H1 (cell line): Measurements from ENCODE around the gene LRRC32. TPM values are rescaled to one million over a fixed set of nuclear protein-coding genes. Genes with fewer than 3 reads are reported as not detected.

Experiments used
- CTCF ChIA-PET: fragments of 300-600 bp; sonication (Branson Sonifier 250); formaldehyde crosslinking; loops from one replicate; lab custom pipeline; 2021; ENCODE audit not compliant: partially characterized antibody; lab: Charles Lee
- POLR2A ChIA-PET: fragments of 300-600 bp; sonication (Branson Sonifier 250); formaldehyde crosslinking; loops from one replicate; lab custom pipeline; 2021; ENCODE audit warnings: inconsistent platforms; ENCODE audit not compliant: partially characterized antibody; lab: Charles Lee
- DNase-seq, 2 experiments: peaks; one replicate each; pipeline versions ENCODE4 v3.0.0 to v3.0.0-alpha.2; 2010 to 2022; ENCODE audit warnings: low spot score in 2 of 2, low read depth in 1 of 2, mixed read lengths in 1 of 2
- FAIRE-seq: peaks from 2 replicates; lab custom pipeline; 2011; peaks lifted over from hg19 to GRCh38; lab: Jason Lieb, UNC
- H2AFZ ChIP-seq: 2 replicates; pipeline ENCODE4 v1.8.1; 2012; ENCODE audit warnings: low read length, inconsistent platforms
- H2AK5ac ChIP-seq: 2 replicates; pipeline ENCODE4 v1.6.1; 2013; ENCODE audit warnings: low read depth, low read length
- H2BK120ac ChIP-seq: replicated peaks from 2 replicates; pipeline ENCODE3; 2013; ENCODE audit warnings: low read depth, low read length, inconsistent platforms
- H2BK12ac ChIP-seq: 2 replicates; pipeline ENCODE4 v1.6.1; 2013; ENCODE audit warnings: low read depth, low read length
- H2BK15ac ChIP-seq: 2 replicates; pipeline ENCODE4 v1.6.1; 2013; ENCODE audit warnings: low read length
- H2BK20ac ChIP-seq: 2 replicates; pipeline ENCODE4 v1.6.1; 2013; ENCODE audit warnings: low read length
- H2BK5ac ChIP-seq: 2 replicates; pipeline ENCODE4 v1.6.1; 2013; ENCODE audit warnings: low read depth, low read length
- H3K14ac ChIP-seq: 2 replicates; pipeline ENCODE4 v1.6.1; 2013; ENCODE audit warnings: inconsistent platforms; ENCODE audit not compliant: insufficient read length
- H3K18ac ChIP-seq: 2 replicates; pipeline ENCODE4 v1.6.1; 2013; ENCODE audit warnings: low read length; ENCODE audit errors: extremely low read depth
- H3K23ac ChIP-seq: 2 replicates; pipeline ENCODE4 v1.6.1; 2013; ENCODE audit warnings: inconsistent platforms; ENCODE audit not compliant: insufficient read length
- H3K23me2 ChIP-seq: 2 replicates; pipeline ENCODE4 v1.6.1; 2013; ENCODE audit warnings: low read depth, low read length
- H3K27ac ChIP-seq: 2 replicates; pipeline ENCODE4 v1.6.1; 2011; ENCODE audit warnings: low read depth, low read length, inconsistent platforms
- H3K27me3 ChIP-seq, 4 experiments: replicated peaks in 1 of 4; 1 replicate in 1 of 4; 2 replicates in 3 of 4; pipeline versions ENCODE4 v1.6.1 to v1.8.1; 2011 to 2013; ENCODE audit warnings: low read length in 3 of 4, mild to moderate bottlenecking in 3 of 4, inconsistent platforms in 2 of 4, mixed read lengths in 2 of 4, moderate library complexity in 1 of 4; ENCODE audit not compliant: control insufficient read depth in 3 of 4, insufficient read depth in 3 of 4; ENCODE audit errors: extremely low read depth in 1 of 4
- H3K36me3 ChIP-seq, 4 experiments: 2 replicates each; pipeline versions ENCODE4 v1.6.1 to v1.8.1; 2011 to 2013; ENCODE audit warnings: mild to moderate bottlenecking in 4 of 4, low read length in 3 of 4, moderate library complexity in 2 of 4, control low read depth in 1 of 4, inconsistent platforms in 1 of 4; ENCODE audit not compliant: insufficient read depth in 4 of 4, control insufficient read depth in 2 of 4
- H3K4ac ChIP-seq: replicated peaks from 2 replicates; pipeline ENCODE3; 2013; ENCODE audit warnings: low read length, low read depth, mixed read lengths, inconsistent platforms; ENCODE audit not compliant: insufficient read length
- H3K4me1 ChIP-seq, 4 experiments: replicated peaks in 1 of 4; 1 replicate in 1 of 4; 2 replicates in 3 of 4; pipeline versions ENCODE4 v1.6.1 to v1.8.1; 2011 to 2013; ENCODE audit warnings: low read length in 3 of 4, inconsistent platforms in 2 of 4, mixed read lengths in 1 of 4; ENCODE audit not compliant: insufficient read depth in 4 of 4, control insufficient read depth in 3 of 4
- H3K4me2 ChIP-seq, 2 experiments: 2 replicates each; pipeline versions ENCODE4 v1.6.1 to v1.8.1; 2011 to 2013; ENCODE audit warnings: low read depth in 2 of 2, low read length in 2 of 2, control low read depth in 1 of 2, inconsistent platforms in 1 of 2, mild to moderate bottlenecking in 1 of 2; ENCODE audit not compliant: insufficient read depth in 1 of 2
- H3K4me3 ChIP-seq, 4 experiments: fragments of 200-600, 300-600 bp in 1 of 4; sonication (generic), shearing (Covaris generic), sonication (Bioruptor Twin) in 1 of 4; 2 replicates each; pipeline versions ENCODE4 v1.5.1 to v1.8.1; 2011 to 2016; ENCODE audit warnings: low read length in 4 of 4, low read depth in 3 of 4, control low read depth in 2 of 4, inconsistent platforms in 2 of 4, mild to moderate bottlenecking in 2 of 4, mixed read lengths in 1 of 4, moderate library complexity in 1 of 4; ENCODE audit not compliant: insufficient read depth in 2 of 4; ENCODE audit errors: extremely low read depth in 1 of 4
- H3K56ac ChIP-seq: replicated peaks from 2 replicates; pipeline ENCODE3; 2013; ENCODE audit warnings: low read depth, mild to moderate bottlenecking, mixed read lengths, low read length, inconsistent platforms; ENCODE audit not compliant: insufficient read length
- H3K79me1 ChIP-seq: 2 replicates; pipeline ENCODE4 v1.6.1; 2013; ENCODE audit warnings: low read depth, low read length, control low read depth
- H3K79me2 ChIP-seq, 2 experiments: 2 replicates each; pipeline versions ENCODE4 v1.6.1 to v1.8.1; 2012 to 2013; ENCODE audit warnings: low read length in 2 of 2, mild to moderate bottlenecking in 2 of 2, inconsistent platforms in 1 of 2; ENCODE audit not compliant: insufficient read depth in 2 of 2, control insufficient read depth in 1 of 2
- H3K9ac ChIP-seq, 4 experiments: replicated peaks in 1 of 4; 1 replicate in 1 of 4; 2 replicates in 3 of 4; pipeline versions ENCODE4 v1.6.1 to v1.8.1; 2011 to 2013; ENCODE audit warnings: low read depth in 3 of 4, low read length in 3 of 4, control low read depth in 2 of 4, mild to moderate bottlenecking in 2 of 4, moderate library complexity in 2 of 4, inconsistent platforms in 1 of 4; ENCODE audit errors: extremely low read depth in 1 of 4
- H3K9me3 ChIP-seq, 2 experiments: 2 replicates each; pipeline versions ENCODE4 v1.6.1 to v1.8.1; 2012 to 2013; ENCODE audit warnings: mild to moderate bottlenecking in 2 of 2, moderate library complexity in 2 of 2, control low read depth in 1 of 2, inconsistent platforms in 1 of 2, low read depth in 1 of 2, low read length in 1 of 2, mixed read lengths in 1 of 2; ENCODE audit not compliant: insufficient read depth in 2 of 2
- H4K20me1 ChIP-seq, 2 experiments: replicated peaks in 1 of 2; 2 replicates each; pipeline versions ENCODE3 to v1.8.1; 2011 to 2013; ENCODE audit warnings: inconsistent platforms in 2 of 2, low read length in 2 of 2, mild to moderate bottlenecking in 1 of 2; ENCODE audit not compliant: insufficient read depth in 2 of 2, control insufficient read depth in 1 of 2
- H4K5ac ChIP-seq: 2 replicates; pipeline ENCODE4 v1.6.1; 2013; ENCODE audit warnings: low read length, low read depth, mixed read lengths, inconsistent platforms; ENCODE audit not compliant: insufficient read length
- H4K8ac ChIP-seq: 2 replicates; pipeline ENCODE4 v1.8.0; 2013; ENCODE audit warnings: mild to moderate bottlenecking, moderate library complexity, low read length, inconsistent platforms; ENCODE audit not compliant: insufficient read depth; ENCODE audit errors: extremely low read depth
- H4K91ac ChIP-seq: replicated peaks from 2 replicates; pipeline ENCODE3; 2013; ENCODE audit warnings: low read length, mixed read lengths, inconsistent platforms; ENCODE audit not compliant: insufficient read length
- BACH1 ChIP-seq: IDR thresholded peaks from 2 replicates; pipeline ENCODE4 v1.6.1; 2012; ENCODE audit warnings: low read length, improper control_type of control experiment
- CTBP2 ChIP-seq: IDR thresholded peaks from 2 replicates; pipeline ENCODE4 v1.7.0; 2011; ENCODE audit warnings: borderline replicate concordance, mild to moderate bottlenecking, moderate library complexity, mixed read lengths, low read length; ENCODE audit not compliant: insufficient read depth, insufficient read length
- GTF2F1 ChIP-seq: IDR thresholded peaks from 2 replicates; pipeline ENCODE4 v1.6.1; 2012; ENCODE audit warnings: low read depth, low read length, improper control_type of control experiment, borderline replicate concordance
- KDM1A ChIP-seq: fragments of 200-600, 300-600 bp; sonication (generic); IDR thresholded peaks from 2 replicates; pipeline ENCODE4 v1.7.1; 2016; ENCODE audit warnings: mild to moderate bottlenecking, low read length, borderline replicate concordance
- NANOG ChIP-seq: IDR thresholded peaks from 2 replicates; pipeline ENCODE4 v1.6.1; 2011; ENCODE audit warnings: low read length, low read depth, mild to moderate bottlenecking, inconsistent platforms; ENCODE audit not compliant: insufficient read depth, poor library complexity, severe bottlenecking
- SIX5 ChIP-seq: IDR thresholded peaks from 2 replicates; pipeline ENCODE4 v1.6.1; 2011; ENCODE audit warnings: mild to moderate bottlenecking, low read depth, low read length
- SP1 ChIP-seq: IDR thresholded peaks from 2 replicates; pipeline ENCODE4 v1.6.1; 2011; ENCODE audit warnings: low read depth, low read length
- SP2 ChIP-seq: IDR thresholded peaks from 2 replicates; pipeline ENCODE4 v1.6.1; 2012; ENCODE audit warnings: mild to moderate bottlenecking, low read length, inconsistent platforms
- SUZ12 ChIP-seq: fragments of 200-600 bp; sonication (generic); IDR thresholded peaks from 2 replicates; pipeline ENCODE4 v1.6.1; 2012; ENCODE audit warnings: mild to moderate bottlenecking, inconsistent platforms, low read length, moderate library complexity, mixed read lengths
- TEAD4 ChIP-seq: IDR thresholded peaks from 2 replicates; pipeline ENCODE4 v1.6.1; 2012; ENCODE audit warnings: low read depth, low read length, inconsistent platforms, mixed read lengths
- WGBS, 2 experiments: shearing (Covaris generic) in 1 of 2; methylation state at CpG; one replicate each; pipeline versions ENCODE4 v1.1.6 to v1.1.7; 2013 to 2015; ENCODE audit warnings: low lambda C conversion rate in 2 of 2, mixed read lengths in 2 of 2, inconsistent platforms in 1 of 2, low coverage in 1 of 2, missing lambda C conversion rate in 1 of 2; ENCODE audit not compliant: insufficient replicate concordance in 2 of 2, insufficient coverage in 1 of 2, insufficient read length in 1 of 2; ENCODE audit errors: extremely low coverage in 1 of 2, missing lambda C conversion rate in 1 of 2; 5-methylcytosine and 5-hydroxymethylcytosine counted together
- polyA plus RNA-seq, 7 experiments: library from polyadenylated mRNA; depleted of rRNA in 3 of 7; stranded (reverse) in 5 of 7; unstranded in 2 of 7; fragments of >200 nt in 5 of 7; fragments of 200-250 nt in 2 of 7; gene quantifications; 1 replicate in 5 of 7; 2 replicates in 1 of 7; 4 replicates in 1 of 7; pipeline versions ENCODE4 v1.2.1 to v1.2.3, GENCODE V29; 2011 to 2013; ENCODE audit warnings: missing spikeins in 2 of 7, mixed read lengths in 2 of 7
- total RNA-seq: library from RNA; stranded (reverse); fragmentation: NEBNext Ultra II Directional; extraction: Animal tissue kit (Norgen Biotek cat#: 25700); gene quantifications from 2 replicates; pipeline ENCODE4 v1.2.1, GENCODE V29; 2021
- TF ChIP-seq, protein P1 (sequence below): IDR thresholded peaks from 2 replicates; pipeline ENCODE4 v1.6.1; 2012; ENCODE audit warnings: inconsistent platforms
- TF ChIP-seq, protein P2 (sequence below): IDR thresholded peaks from 2 replicates; pipeline ENCODE4 v1.6.1; 2011; ENCODE audit warnings: low read depth, mild to moderate bottlenecking, low read length; ENCODE audit not compliant: insufficient read depth

The LRRC32 gene
- total and polyA plus RNA-seq, 2 of the 8 experiments (the other 6 are each of a cell fraction or from before 2014, with no cell fraction given), result 0.99 to 1.9 TPM

DNA sequence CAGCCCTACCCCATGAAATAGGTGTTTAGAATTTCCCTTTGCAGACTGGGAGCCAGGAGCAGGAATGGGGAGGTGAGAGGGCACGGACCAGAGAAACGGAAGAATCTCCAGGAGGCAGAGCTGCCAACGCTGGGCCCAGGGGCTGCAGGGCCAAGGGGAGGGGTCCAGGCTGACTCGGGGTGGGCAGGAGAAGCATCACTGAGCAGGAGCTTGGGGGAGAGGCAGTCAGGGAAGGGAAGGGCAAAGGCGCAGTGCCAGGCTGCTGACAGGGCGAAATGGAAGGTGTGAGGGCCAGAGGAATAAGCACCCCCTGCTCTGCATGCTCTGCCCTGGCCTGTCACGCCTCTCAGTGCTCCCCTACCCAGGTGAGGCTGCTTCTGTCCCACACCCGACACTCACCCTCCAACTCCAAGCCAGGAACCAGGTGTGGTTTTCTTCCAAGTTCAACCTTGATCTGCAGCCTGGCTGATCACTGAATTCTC lies 14.5 kb downstream of the LRRC32 start:
- POLR2A ChIA-PET, result no interaction called here
- no peak overlapping the region for H3K4ac ChIP-seq
- TF ChIP-seq KDM1A (no peak), BACH1 (no peak), CTBP2 (no peak), SP1 (no peak), NANOG (no peak), SIX5 (no peak), TEAD4 (no peak), SUZ12 (no peak), SP2 (no peak), GTF2F1 (no peak)
- TF ChIP-seq, protein P1, sequence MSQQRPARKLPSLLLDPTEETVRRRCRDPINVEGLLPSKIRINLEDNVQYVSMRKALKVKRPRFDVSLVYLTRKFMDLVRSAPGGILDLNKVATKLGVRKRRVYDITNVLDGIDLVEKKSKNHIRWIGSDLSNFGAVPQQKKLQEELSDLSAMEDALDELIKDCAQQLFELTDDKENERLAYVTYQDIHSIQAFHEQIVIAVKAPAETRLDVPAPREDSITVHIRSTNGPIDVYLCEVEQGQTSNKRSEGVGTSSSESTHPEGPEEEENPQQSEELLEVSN, result no peak
- TF ChIP-seq, protein P2, sequence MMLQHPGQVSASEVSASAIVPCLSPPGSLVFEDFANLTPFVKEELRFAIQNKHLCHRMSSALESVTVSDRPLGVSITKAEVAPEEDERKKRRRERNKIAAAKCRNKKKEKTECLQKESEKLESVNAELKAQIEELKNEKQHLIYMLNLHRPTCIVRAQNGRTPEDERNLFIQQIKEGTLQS, result no peak

More for the DNA sequence above, 14.5 kb downstream of the LRRC32 start:
- no peak overlapping the region for H2AK5ac ChIP-seq
- no peaks in the 10 kb centered on the region for H3K36me3 ChIP-seq
- no peaks in the 10 kb centered on the region for H3K79me1 ChIP-seq
- 0 out of 2 replicates have a peak overlapping the region, but pooled peaks have one; percentile 3 for H2AFZ ChIP-seq
- no peak for DNase-seq
- H3K4me2 ChIP-seq, result no peak overlapping the region
- no peak overlapping the region for H3K4me3 ChIP-seq
- H4K91ac ChIP-seq, result no peak overlapping the region
- H3K9me3 ChIP-seq, result no peaks in the 10 kb centered on the region
- H4K8ac ChIP-seq, result no peak overlapping the region
- no peak overlapping the region for H2BK120ac ChIP-seq
- H3K9ac ChIP-seq, result no peak overlapping the region
- H3K56ac ChIP-seq, result no peak overlapping the region
- 0 out of 2 replicates have a peak overlapping the region, but pooled peaks have one; percentile 39 for H2BK12ac ChIP-seq
- no peak for FAIRE-seq
- CTCF ChIA-PET, result interaction anchor here (1.1 to 1.8 kb wide), 8 partner anchors 9 to 263 kb away, joined by 3 to 8 read pairs (median 4); partner anchors contain the start of gene LRRC32
- H2BK15ac ChIP-seq, result no peak overlapping the region; the same call in 1 of the 2 replicates
- H3K23ac ChIP-seq, result no peak overlapping the region
- no peaks in the 10 kb centered on the region for H3K23me2 ChIP-seq
- no peaks in the 10 kb centered on the region for H4K20me1 ChIP-seq
- H2BK5ac ChIP-seq, result peak overlapping the region; percentile 15; the same call in 1 of the 2 replicates
- no peak overlapping the region for H4K5ac ChIP-seq
- H3K79me2 ChIP-seq, result no peaks in the 10 kb centered on the region
- WGBS, 2 experiments, result 90% methylated on average over 6 of the region's 8 CpGs; no CpG with 5 or more reads in 1 of the 2 experiments
- no peak overlapping the region for H3K27ac ChIP-seq
- H3K27me3 ChIP-seq, result no peaks in the 10 kb centered on the region; a peak in 1 of 7 replicates
- H3K14ac ChIP-seq, result no peak overlapping the region
- H3K4me1 ChIP-seq, result peaks cover 3 to 11% (median 6%) of the 10 kb centered on the region in 4 experiments
- no peak overlapping the region for H3K18ac ChIP-seq
- H2BK20ac ChIP-seq, result no peak overlapping the region
